Measurements from ENCODE around the gene NUBPL.

NUBPL gene

GRCh38 chr14:31561155-31561846, at the start of gene NUBPL:
Gene NUBPL, plus strand, starts transcription at chr14:31561404. Its CDS starts 36 bp downstream, at chr14:31561440.
- DNase-seq = peak; percentile 93 to 97 (median 94)

GRCh38 chr14:31527087-31527486, 34.1 kb upstream of the NUBPL start:
- DNase-seq = no peak

- DNase-seq = no peak
These were observed 33.7 kb upstream of the NUBPL start for GRCh38 chr14:31527546-31527945.

- no peak for DNase-seq
These were observed 32.2 kb upstream of the NUBPL start for GRCh38 chr14:31529053-31529452.

- DNase-seq = no peak
These were observed 31.1 kb upstream of the NUBPL start for GRCh38 chr14:31530136-31530535.

- no peak for DNase-seq
These were observed 24.8 kb upstream of the NUBPL start for GRCh38 chr14:31536201-31536960.

- no peak for DNase-seq
These were observed 19.5 kb upstream of the NUBPL start for GRCh38 chr14:31541702-31542101.

GRCh38 chr14:31543969-31544799, 17.0 kb upstream of the NUBPL start:
- DNase-seq = no peak

- DNase-seq = no peak
These were observed 16.4 kb upstream of the NUBPL start for GRCh38 chr14:31544816-31545215.

- no peak for DNase-seq
These were observed 15.9 kb upstream of the NUBPL start for GRCh38 chr14:31545328-31545727.

GRCh38 chr14:31549817-31550216, 11.4 kb upstream of the NUBPL start:
- DNase-seq = no peak

GRCh38 chr14:31550589-31550988, 10.6 kb upstream of the NUBPL start:
- DNase-seq = no peak

GRCh38 chr14:31556191-31556590, 5.0 kb upstream of the NUBPL start:
- no peak for DNase-seq

- no peak for DNase-seq
These were observed 1.3 kb upstream of the NUBPL start for GRCh38 chr14:31559939-31560338.

- DNase-seq = no peak
These were observed 447 bp upstream of the NUBPL start for GRCh38 chr14:31560759-31561154.

- DNase-seq = no peak
These were observed 3.0 kb downstream of the NUBPL start for GRCh38 chr14:31564194-31564593.

GRCh38 chr14:31566456-31566855, 5.3 kb downstream of the NUBPL start:
- no peak for DNase-seq

- no peak for DNase-seq
These were observed 6.5 kb downstream of the NUBPL start for GRCh38 chr14:31567655-31568054.

- DNase-seq = no peak
These were observed 7.0 kb downstream of the NUBPL start for GRCh38 chr14:31568161-31568560.

- DNase-seq = no peak
These were observed 7.5 kb downstream of the NUBPL start for GRCh38 chr14:31568671-31569070.

- DNase-seq = no peak
These were observed 11.8 kb downstream of the NUBPL start for GRCh38 chr14:31572955-31573354.

- no peak for DNase-seq
These were observed 15.7 kb downstream of the NUBPL start for GRCh38 chr14:31576949-31577348.

GRCh38 chr14:31578266-31578665, 17.1 kb downstream of the NUBPL start:
- DNase-seq = no peak

Data from activated naive CD4-positive, alpha-beta T cell (primary cell).